ENCODE measurements around the gene CCDC78. TPM values are rescaled to one million over a fixed set of nuclear protein-coding genes. Genes with fewer than 3 reads are reported as not detected.

Gene CCDC78
- total RNA-seq, 2 donors from 2014 or later: 0.43 to 0.56 TPM

- Histone ChIP-seq H3K27me3 (no peaks in the 10 kb centered on the region), H3K27ac (no peak overlapping the region), H3K4me1 (peaks cover 0 to 18% of the 10 kb centered on the region in 2 donors), H3K4me3 (no peak overlapping the region), H3K36me3 (peaks cover 55% of the 10 kb centered on the region), H3K9me3 (no peaks in the 10 kb centered on the region)
- DNase-seq (ENCODE audit: low spot score): no peak
- TF ChIP-seq CTCF (IDR thresholded peaks at IDR 0.05): no peak
Observed at GRCh38 chr16:732332-732731, 6.1 kb upstream of the CCDC78 start.

DNA sequence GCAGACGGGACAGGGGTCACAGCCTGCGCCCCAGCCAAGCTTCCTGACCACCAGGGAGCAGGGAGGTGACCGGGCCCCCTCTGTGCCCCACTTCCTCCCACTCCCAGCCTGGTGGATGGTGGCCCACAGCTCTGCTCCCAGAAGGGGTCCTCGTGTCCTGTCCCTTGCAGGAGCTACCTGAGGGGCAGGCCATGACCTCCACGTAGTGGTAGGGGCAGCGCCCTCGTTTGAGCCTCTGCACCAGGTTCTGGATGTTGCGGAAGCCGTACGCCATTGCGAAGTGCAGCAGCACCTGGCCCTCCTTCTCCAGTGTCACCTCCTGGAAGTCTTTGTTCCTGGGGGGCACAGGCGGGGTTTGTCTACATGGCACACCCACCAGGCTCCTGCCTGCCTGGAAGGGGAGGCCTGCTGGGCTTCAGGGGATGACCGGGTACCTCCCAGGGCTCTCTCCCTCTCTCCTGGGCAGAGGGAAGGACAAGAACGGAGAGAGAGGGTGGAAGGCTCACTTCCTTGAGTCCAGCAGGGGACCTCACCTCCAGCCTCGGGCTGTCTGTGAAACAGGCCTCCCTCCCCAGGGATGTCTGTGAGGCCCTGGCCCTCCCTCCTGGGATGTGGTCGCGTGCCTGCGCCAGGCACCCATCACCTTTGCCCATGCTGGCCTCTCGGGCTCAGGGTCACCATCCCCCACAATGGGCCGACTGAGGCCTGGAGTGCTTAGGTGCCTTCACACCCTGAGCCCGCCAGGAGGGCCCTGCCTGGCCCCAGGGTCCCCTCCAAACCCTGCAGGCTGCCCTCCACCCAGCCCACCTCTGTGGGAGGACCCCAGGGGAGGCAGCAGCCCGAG lies 4.6 kb upstream of the CCDC78 start:
- DNase-seq (ENCODE audit: low spot score): no peak
- Histone ChIP-seq H3K36me3 (peaks cover 40% of the 10 kb centered on the region), H3K9me3 (no peaks in the 10 kb centered on the region), H3K4me3 (no peak overlapping the region), H3K27ac (no peak overlapping the region), H3K27me3 (no peaks in the 10 kb centered on the region), H3K4me1 (peaks cover 0 to 29% of the 10 kb centered on the region in 2 donors)
- no peak for TF ChIP-seq CTCF (IDR thresholded peaks at IDR 0.05)

- DNase-seq (ENCODE audit: low spot score): no peak
- H3K27ac ChIP-seq: no peak overlapping the region
Observed at GRCh38 chr16:729768-730665, 3.8 kb upstream of the CCDC78 start.

DNA sequence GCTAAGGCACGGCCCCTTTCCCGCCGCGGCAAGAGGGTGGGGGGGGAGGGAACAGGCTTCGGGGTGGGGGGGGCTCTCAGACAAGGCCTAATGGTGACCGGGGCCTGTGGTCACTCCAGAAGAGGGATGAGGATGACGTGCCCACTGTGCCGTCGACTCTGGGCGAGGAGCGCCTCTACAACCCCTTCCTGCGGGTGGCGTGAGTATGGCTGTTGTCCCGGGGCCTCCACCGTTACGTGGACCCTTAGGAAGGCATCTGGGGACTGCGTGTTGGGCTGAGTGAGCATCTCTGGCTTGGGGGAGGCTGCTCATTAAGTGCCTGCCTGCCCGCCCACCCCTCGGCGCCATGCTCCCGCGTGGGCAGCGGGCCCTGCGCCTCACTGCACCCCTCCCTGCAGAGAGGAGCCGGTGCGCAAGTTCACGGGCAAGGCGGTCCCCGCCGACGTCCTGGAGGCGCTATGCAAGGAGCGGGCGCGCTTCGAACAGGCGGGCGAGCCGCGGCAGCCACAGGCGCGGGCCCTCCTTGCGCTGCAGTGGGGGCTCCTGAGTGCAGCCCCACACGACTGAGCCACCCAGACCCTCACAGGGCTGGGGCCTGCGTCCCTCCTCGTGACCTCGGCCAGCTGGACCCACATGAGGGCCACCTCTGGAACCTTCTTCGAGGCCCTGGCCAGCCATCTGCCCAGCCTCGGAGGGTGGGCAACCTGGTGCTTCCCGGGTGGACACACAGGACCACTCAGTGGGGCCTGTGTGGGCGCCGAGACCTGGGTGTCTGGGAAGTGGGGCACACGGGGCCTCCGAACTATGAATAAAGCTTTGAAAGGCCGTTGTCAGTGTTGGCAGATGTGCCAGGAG lies 2.9 kb upstream of the CCDC78 start:
- H3K4me3 ChIP-seq: peak overlapping the region in 1 of 2 donors; percentile 61

More at GRCh38 chr16:729768-730665, 3.8 kb upstream of the CCDC78 start:
- Histone ChIP-seq H3K36me3 (peaks cover 33% of the 10 kb centered on the region), H3K4me1 (peaks cover 0 to 29% of the 10 kb centered on the region in 2 donors), H3K4me3 (no peak overlapping the region), H3K9me3 (no peaks in the 10 kb centered on the region), H3K27me3 (no peaks in the 10 kb centered on the region)
- TF ChIP-seq CTCF (IDR thresholded peaks at IDR 0.05): no peak

More for the DNA sequence above, 2.9 kb upstream of the CCDC78 start:
- H3K9me3 ChIP-seq: no peaks in the 10 kb centered on the region
- DNase-seq (ENCODE audit: low spot score): no peak
- H3K36me3 ChIP-seq: peaks cover 26% of the 10 kb centered on the region
- H3K27ac ChIP-seq: peak overlapping the region in 1 of 2 donors; percentile 44
- no peaks in the 10 kb centered on the region for H3K27me3 ChIP-seq
- TF ChIP-seq CTCF (IDR thresholded peaks at IDR 0.05): no peak
- peaks cover 0 to 29% of the 10 kb centered on the region in 2 donors for H3K4me1 ChIP-seq
